ENCODE results near the gene OR13J1.

The OR13J1 gene

DNA sequence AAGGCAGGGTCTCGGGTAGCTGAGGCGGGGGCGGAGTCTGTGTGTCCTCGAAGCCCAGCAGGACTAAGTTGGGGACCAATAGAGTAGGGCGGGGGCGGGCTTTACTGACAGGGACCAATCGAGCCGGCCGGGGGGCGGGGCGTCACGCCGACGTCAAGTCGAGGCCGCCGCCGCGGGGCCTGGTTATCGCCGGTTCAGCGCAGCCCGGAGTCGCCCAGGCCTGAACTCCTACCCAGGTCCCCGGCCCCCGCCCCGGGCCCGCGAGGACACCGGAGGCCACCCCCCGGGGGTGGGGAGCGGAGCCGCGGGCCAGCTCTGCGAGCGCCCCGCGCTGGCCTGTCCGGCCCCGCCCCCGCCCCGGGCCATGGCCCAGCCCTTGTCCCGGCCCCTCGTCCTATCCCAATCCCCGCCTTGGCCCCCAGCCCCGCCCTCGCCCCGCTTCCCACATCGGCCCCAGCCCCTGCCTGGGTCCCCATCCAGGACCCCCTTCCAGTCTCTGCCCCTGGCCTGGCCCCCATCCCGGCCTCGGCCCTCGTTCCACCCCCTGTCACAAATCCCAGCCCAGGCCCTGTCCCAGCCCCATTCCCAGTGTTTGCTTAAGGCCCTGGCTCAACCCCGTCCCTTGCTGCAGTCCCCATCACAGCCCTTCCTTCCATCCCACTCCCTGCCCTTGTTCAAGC lies 41.0 kb downstream of the OR13J1 start, which contains the start of gene TMEM8B:
Gene TMEM8B, plus strand, starts transcription at position 145 of the 680 bp plus-strand sequence. Its CDS starts 220 bp downstream, at position 365.
- peak; percentile 74 for DNase-seq

GRCh38 chr9:35828716-35829083 lies 41.5 kb downstream of the OR13J1 start, which contains the start of gene FAM221B:
Gene FAM221B (minus strand): TSS chr9:35828732. CDS start chr9:35826161, 2,571 bp downstream.
- DNase-seq: no peak

DNA sequence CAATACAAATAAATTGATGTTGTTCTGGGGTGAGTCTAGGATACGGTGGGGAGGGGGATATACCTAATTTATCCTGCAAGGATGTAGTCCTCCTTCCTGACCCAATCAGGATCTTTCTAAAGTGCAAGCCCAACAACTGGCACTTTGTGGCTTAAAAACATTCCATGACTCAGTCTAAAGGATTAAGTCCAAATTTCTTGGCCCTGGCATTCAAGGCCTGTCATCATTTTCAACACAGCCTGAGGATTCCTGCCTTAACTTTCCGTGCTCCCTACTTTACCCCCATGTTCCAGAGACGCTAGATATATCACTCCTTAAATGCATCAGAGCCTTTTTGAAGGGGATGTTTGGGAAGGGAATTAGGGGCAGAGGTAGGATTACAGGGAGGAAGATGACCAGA lies 42.7 kb downstream of the OR13J1 start:
- no peak for DNase-seq

GRCh38 chr9:35826071-35826701 lies 44.0 kb downstream of the OR13J1 start:
- DNase-seq: peak; percentile 71

DNA sequence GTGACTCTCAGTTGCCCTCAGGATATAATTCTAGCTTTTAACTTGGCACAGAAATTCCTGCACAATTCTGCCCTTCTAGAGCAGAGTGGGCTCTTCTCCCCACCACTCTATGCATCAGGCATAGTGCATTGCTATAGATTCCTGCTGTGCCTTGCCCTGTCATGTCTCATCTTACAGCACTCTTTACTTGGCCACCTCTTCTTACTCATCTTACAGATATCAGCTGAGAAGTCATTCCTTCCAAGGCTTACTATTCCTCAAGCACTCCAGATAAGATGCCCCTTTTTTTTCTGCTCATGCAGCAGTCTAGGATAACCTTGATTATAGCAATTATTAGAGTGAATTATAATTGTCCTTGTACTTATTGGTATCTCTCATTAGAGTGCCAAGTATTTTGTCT lies 47.3 kb downstream of the OR13J1 start:
- no peak for DNase-seq

DNA sequence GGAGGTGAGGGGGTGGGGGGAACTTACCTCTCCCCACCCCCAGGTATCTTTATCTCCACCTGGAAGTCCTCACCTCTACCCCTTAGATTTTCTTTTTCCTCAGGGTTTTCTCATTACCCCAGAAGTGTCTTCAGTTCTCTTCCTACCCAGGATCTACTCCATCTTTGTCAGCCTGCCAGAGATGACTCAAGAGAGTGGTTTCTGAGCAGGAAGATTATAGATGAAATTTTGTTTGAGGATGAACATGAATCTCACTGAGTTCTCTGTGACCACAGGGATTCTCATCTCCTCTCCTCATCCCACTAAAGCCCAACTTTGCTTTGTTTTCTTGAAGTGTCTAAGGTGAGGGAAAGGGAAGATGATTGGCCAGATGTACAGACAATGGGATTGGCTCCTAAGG lies 50.1 kb downstream of the OR13J1 start:
- no peak for DNase-seq

All from MV-4-11 (cell line).